IPS-18c (cell line): ENCODE results near the gene CRYGN.

Experiments used
- H3K4me3 ChIP-seq: 2 replicates; pipeline ENCODE4 v1.7.0; 2013; ENCODE audit warnings: low read depth, mild to moderate bottlenecking, low read length, moderate library complexity; ENCODE audit not compliant: insufficient read depth
- H3K9me3 ChIP-seq: one replicate; pipeline ENCODE4 v1.6.1; 2013; ENCODE audit warnings: mild to moderate bottlenecking, low read length, moderate library complexity; ENCODE audit not compliant: control insufficient read depth, insufficient read depth

Gene CRYGN

DNA sequence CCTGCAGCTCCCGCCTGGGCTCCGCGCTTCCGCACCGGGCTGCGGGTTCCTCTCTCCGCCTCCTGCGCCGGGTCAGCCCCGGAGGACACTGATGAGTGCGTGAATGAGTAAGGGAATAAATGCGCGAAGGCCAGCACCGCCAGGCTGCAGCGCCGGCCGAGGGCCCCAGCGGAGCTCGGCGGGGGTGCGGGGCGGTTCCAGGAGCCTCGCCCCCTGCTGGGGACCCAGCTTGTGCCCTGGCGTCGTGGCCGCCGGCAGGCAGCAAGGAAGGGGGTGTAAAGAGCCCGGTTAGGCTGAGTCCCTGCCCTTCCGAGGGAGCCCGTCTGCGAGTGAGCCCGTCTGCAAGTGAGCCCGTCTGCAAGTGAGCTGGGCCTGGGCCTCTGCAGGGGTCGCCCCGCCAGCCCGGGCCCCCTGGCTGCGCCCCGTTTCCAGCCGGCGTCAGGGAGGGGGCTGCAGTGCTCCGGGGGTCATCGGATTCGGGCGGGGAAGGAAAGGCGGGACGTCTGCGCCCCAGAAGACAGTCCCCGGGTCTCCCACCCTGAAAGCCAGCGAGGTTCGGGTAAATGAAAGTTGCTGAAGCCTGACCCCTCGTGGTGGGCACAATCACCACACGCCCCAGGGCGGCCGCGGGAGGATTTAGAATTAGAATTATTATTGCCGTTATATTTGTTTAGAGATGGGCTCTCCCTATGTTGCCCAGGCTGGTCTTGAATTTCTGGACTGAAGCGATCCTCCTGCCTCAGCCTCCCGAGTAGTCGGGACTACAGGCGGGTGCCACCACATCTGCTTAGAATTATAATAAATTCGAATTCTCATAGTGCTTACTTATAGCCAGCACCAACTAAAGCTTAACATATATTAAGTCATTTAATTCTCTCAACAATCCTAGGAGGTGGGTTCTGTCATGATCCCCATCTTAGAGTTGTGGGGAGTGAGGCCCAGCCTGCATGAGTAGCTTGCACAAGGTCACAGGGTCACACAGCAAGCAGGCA is 8.6 kb upstream of the CRYGN start:
- Histone ChIP-seq H3K4me3 (peak overlapping the region; percentile 61), H3K9me3 (no peaks in the 10 kb centered on the region)

DNA sequence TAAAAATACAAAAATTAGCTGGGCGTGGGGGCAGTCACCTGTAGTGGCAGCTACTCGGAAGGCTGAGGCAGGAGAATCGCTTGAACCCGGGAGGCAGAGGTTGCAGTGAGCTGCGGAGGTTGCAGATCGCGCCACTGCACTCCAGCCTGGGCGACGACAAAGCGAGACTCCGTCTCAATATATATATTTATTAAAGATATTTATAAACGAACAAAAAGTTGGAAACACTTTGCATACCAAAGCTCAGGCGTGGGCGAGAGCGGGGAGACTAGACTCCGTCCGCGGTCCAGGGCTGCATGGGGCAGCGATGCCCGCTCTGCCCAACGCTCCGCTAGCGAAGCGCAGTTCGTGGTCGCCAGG is 7.9 kb upstream of the CRYGN start:
- H3K9me3 ChIP-seq, result no peaks in the 10 kb centered on the region

GRCh38 chr7:151447312-151447711 is 7.4 kb upstream of the CRYGN start:
- Histone ChIP-seq H3K9me3 (no peaks in the 10 kb centered on the region), H3K4me3 (no peak overlapping the region)

More for the DNA sequence above, 7.9 kb upstream of the CRYGN start:
- peak overlapping the region; percentile 61 for H3K4me3 ChIP-seq

DNA sequence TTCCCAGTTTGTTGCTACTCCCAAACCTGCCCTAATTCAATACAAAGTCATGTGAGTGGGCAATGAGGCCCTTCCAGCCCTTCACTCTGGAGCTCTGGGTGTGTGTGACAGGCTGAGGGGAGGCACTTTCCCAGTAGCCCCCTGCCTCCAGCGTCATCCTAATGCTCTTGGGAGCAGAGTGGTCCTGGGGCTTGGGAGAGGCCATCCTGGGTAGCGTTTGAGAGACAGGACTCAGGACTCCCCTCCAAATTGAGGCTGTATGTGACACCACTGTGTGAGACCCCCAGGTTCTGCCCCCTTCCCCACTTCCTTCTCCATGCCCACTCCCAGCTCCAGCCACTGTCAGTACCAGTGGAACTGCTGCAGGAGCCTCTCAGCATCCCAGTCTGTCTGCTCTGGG is 6.5 kb upstream of the CRYGN start:
- Histone ChIP-seq H3K4me3 (no peak overlapping the region), H3K9me3 (no peaks in the 10 kb centered on the region)

DNA sequence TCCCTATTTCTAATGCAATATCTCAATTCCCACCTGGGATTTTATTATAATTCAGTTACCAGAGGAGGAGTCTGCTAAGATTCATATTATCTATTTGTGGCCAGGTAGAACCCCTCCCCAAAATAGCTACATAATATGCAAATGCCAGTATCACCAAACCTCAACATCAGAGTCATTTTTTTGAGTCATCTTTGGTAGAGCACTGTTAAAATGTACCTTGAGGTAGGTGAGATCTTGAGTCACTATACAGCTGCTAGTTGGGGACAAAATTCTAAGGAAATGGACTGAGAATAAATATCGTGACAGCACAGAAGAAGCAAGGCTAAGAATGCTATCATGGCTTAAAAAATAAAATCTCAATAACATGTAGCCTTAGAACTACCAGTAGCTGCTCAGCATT is 4.7 kb upstream of the CRYGN start:
- Histone ChIP-seq H3K4me3 (no peak overlapping the region), H3K9me3 (no peaks in the 10 kb centered on the region)

GRCh38 chr7:151442776-151443496 is 3.0 kb upstream of the CRYGN start:
- Histone ChIP-seq H3K9me3 (peaks cover 4% of the 10 kb centered on the region), H3K4me3 (no peak overlapping the region)

DNA sequence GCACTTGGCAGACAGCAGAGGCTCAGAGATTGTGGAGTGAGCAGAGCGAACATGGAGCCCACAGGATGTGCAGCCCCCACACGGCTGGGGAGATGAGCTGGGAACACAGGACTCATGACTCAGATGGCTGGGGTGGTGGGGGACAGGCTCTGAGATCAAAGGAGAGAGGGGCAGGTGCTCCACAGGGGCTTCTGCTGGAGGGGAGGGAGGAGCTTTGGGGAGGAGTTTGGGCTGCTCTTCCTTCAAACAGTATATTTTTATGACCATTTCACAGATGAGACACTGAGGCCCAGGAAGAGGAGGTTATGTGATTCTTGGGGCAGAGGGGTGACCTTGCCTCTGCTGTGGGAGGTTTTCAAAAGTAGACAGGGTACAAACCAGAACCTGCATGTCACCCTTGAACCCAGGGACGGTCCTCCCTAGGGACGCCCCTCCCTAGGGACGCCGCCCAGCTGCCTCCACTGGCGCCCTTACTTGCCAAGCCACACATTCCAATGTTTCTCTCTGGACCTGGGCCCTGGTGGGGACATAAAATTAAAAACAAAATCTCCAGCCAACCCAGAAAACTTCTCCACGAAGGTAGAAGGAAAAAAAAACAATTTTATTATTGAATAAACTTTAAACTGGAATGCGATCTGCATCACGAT is 981 bp upstream of the CRYGN start:
- H3K4me3 ChIP-seq, result peak overlapping the region; percentile 54; the same call in 1 of the 2 replicates
- H3K9me3 ChIP-seq, result peaks cover 4% of the 10 kb centered on the region

DNA sequence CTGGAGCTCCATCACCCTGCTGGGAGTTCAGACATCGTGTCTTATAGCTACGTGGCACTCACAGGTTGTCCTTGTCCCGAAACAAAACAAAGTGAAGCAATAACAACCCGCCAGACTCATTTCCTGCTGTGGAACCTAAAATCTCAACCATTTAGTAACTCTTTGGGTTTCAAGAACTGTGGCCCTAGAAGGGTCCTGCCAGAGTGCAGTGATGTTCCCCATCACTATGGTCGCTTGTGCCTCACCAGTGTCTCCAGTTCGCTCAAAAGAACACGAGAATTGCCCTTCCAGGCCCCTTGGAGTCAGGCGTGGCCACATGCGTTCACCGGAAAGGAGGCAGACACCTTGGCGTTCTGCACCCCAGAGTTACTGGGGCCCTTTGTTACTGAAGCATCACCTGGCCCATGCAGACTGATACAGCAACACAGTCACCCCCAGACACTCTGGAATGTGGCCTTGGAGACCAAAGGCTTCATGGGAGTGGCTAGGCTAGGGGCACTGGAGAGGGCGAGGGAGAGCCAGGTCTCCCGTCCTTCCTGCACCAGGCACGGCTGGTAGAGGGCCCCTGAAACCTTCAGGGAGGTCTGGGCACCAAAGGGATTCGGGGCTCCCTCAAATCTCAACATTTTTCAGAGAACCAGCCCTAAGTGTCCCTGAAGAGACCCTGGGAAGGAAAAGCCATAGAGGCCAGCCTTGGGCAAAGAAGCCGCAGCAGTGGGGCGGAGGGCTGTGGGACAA is 908 bp downstream of the CRYGN start:
- Histone ChIP-seq H3K9me3 (peaks cover 4% of the 10 kb centered on the region), H3K4me3 (peak overlapping the region; percentile 54; the same call in 1 of the 2 replicates)

GRCh38 chr7:151437866-151438516 is 1.9 kb downstream of the CRYGN start:
- peaks cover 4% of the 10 kb centered on the region for H3K9me3 ChIP-seq

DNA sequence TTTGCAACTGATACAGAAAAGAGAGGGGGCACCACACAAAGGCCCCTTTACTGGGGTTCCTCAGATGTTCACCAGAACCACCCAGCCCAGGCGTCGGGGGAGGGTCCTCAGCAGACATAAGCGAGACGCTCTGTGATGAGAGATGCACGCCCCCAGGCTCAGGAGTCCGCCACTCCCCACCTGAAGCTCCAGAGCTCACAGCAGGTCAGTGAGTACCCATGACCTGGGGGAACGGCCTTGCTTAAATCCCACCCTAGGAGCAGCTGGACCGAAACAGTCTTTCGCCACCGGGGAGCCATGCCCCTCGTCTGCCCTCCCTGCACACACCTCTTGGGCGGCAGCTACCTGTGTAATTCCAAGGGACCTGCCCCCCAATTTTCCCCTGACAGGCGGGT is 2.8 kb downstream of the CRYGN start:
- no peak overlapping the region for H3K4me3 ChIP-seq
- peaks cover 4% of the 10 kb centered on the region for H3K9me3 ChIP-seq

More at GRCh38 chr7:151437866-151438516, 1.9 kb downstream of the CRYGN start:
- no peak overlapping the region for H3K4me3 ChIP-seq

GRCh38 chr7:151436446-151437158 is 3.3 kb downstream of the CRYGN start:
- H3K9me3 ChIP-seq, result peaks cover 4% of the 10 kb centered on the region

DNA sequence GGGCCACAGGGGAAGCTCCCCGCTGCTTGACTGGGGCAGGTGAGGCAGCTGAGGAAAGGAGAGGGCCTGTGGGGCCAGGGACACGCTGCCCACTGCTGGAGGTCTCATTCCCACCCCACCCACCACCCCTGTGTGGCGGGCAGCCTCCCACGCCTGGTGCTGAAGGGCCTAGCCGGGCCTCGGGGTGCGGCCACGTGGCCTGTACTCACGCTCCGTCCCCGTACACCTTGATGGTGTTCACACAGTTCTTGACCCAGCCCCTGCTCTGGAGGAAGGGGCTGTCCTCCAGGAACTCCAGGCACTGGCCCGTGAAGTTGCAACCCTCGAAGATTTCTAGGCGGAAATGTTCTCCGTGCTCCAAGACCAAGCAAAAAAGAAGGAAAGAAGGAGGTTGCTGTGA is 4.0 kb downstream of the CRYGN start:
- Histone ChIP-seq H3K4me3 (no peak overlapping the region), H3K9me3 (peaks cover 4% of the 10 kb centered on the region)

More at GRCh38 chr7:151436446-151437158, 3.3 kb downstream of the CRYGN start:
- H3K4me3 ChIP-seq, result no peak overlapping the region

- Histone ChIP-seq H3K9me3 (peaks cover 4% of the 10 kb centered on the region), H3K4me3 (no peak overlapping the region)
Measured at GRCh38 chr7:151435103-151435916, 4.6 kb downstream of the CRYGN start.

DNA sequence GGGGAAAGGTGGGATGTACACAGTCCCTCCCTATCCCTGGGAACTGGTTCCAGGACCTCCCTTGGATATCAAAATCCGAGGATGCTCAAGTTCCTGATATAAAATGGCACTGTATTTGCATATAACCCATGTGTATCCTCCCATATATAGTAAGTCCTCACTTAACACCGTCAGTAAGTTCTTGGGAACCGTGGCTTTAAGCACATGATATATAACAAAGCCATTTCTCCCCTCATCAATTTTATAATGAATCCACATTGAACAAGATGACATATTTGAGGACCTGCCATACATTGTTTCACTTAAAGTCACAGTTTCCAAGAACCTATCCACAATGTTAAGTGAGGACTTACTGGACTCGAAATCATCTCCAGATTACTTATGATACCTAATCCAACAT is 5.4 kb downstream of the CRYGN start:
- peaks cover 4% of the 10 kb centered on the region for H3K9me3 ChIP-seq

GRCh38 chr7:151433721-151434400 is 6.1 kb downstream of the CRYGN start:
- Histone ChIP-seq H3K9me3 (no peaks in the 10 kb centered on the region), H3K4me3 (no peak overlapping the region)

More for the DNA sequence above, 5.4 kb downstream of the CRYGN start:
- no peak overlapping the region for H3K4me3 ChIP-seq
